Neural progenitor cell (in vitro differentiated cells): ENCODE measurements around the gene SLC7A6.

Source experiments
- EZH2 ChIP-seq: fragments of 200-600 bp; sonication (generic); IDR thresholded peaks from 2 replicates; pipeline ENCODE4 v1.6.1; 2017; ENCODE audit warnings: antibody characterized with exemption, mild to moderate bottlenecking, moderate library complexity
- TF ChIP-seq, protein P1 (sequence below): fragments of 200-600 bp; sonication (generic); IDR thresholded peaks from 2 replicates; pipeline ENCODE4 v1.5.1; 2017; ENCODE audit warnings: antibody characterized with exemption, mild to moderate bottlenecking

DNA sequence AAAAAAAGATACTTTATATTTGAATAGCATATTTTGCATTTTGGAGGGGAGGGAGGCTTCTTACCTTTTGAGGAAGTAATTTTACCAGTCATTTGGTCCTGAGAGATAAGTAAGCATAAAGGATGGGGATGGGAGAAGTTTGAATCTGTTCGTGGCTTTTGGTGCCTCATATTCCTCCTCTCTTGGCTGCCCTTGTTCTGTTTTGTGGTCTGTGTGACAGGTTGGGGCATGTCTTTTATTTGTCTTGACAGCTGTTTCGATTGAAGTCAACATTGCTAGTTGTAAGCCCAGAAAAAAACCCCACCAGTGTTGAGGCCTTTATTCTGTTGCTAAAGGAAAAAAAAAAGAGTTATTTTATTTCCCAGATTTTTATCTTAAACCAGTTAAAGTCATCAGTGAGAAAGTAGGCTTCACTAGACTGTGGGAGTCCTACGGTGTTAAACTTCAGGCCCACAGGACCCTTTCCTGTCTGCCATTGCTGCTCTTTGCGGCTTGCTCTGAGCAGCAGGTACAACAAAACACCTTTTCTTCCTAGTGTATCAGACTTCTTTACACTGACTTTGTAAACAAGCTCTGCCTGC, 11.4 kb downstream of the SLC7A6 start:
- TF ChIP-seq, protein P1, sequence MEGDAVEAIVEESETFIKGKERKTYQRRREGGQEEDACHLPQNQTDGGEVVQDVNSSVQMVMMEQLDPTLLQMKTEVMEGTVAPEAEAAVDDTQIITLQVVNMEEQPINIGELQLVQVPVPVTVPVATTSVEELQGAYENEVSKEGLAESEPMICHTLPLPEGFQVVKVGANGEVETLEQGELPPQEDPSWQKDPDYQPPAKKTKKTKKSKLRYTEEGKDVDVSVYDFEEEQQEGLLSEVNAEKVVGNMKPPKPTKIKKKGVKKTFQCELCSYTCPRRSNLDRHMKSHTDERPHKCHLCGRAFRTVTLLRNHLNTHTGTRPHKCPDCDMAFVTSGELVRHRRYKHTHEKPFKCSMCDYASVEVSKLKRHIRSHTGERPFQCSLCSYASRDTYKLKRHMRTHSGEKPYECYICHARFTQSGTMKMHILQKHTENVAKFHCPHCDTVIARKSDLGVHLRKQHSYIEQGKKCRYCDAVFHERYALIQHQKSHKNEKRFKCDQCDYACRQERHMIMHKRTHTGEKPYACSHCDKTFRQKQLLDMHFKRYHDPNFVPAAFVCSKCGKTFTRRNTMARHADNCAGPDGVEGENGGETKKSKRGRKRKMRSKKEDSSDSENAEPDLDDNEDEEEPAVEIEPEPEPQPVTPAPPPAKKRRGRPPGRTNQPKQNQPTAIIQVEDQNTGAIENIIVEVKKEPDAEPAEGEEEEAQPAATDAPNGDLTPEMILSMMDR, result no peak
- TF ChIP-seq EZH2, result no peak
